Measurements from ENCODE around the gene DGLUCY. TPM values are rescaled to one million over a fixed set of nuclear protein-coding genes. Genes with fewer than 3 reads are reported as not detected.

DGLUCY gene
- polyA plus RNA-seq, 3 donors = 54.9 to 88.4 (median 66.0) TPM

GRCh38 chr14:91235841-91236240 lies 122.0 kb downstream of the DGLUCY start:
- peaks cover 8 to 12% (median 9%) of the 10 kb centered on the region in 3 donors for H3K27me3 Mint-ChIP-seq (ENCODE audit: low read depth in 3 of 3)
- Histone ChIP-seq H3K9ac (ENCODE audit: insufficient read depth, low read length, poor library complexity, severe bottlenecking) (no peak overlapping the region), H3K36me3 (replicated peaks in 1 of 2; ENCODE audit: control insufficient read depth in 1 of 2, insufficient read depth in 2 of 2, low read length in 2 of 2) (no peaks in the 10 kb centered on the region), H3K27ac (ENCODE audit: low read depth in 1 of 2, low read length in 2 of 2) (no peak overlapping the region), H3K9me3 (replicated peaks in 1 of 2; ENCODE audit: control insufficient read depth in 1 of 2, insufficient read depth in 1 of 2, low read length in 2 of 2) (peaks cover 0 to 9% of the 10 kb centered on the region in 2 donors), H4K20me1 (ENCODE audit: insufficient read depth, low read length) (no peaks in the 10 kb centered on the region), H3K4me2 (replicated peaks; ENCODE audit: extremely low read depth, low read length, poor library complexity, severe bottlenecking) (no peak overlapping the region), H2AFZ (ENCODE audit: insufficient read depth, low read depth, low read length, poor library complexity, severe bottlenecking) (no peak overlapping the region), H3K4me3 (replicated peaks in 1 of 3; ENCODE audit: low read depth in 2 of 3, low read length in 3 of 3) (no peak overlapping the region), H3K27me3 (ENCODE audit: control insufficient read depth in 2 of 2, insufficient read depth in 2 of 2, low read length in 2 of 2) (no peaks in the 10 kb centered on the region), H3K79me2 (ENCODE audit: insufficient read depth, low read length) (no peaks in the 10 kb centered on the region), H3K4me1 (ENCODE audit: control insufficient read depth in 1 of 2, insufficient read depth in 2 of 2, low read length in 2 of 2) (peaks cover 36 to 39% of the 10 kb centered on the region in 2 donors)
- intact Hi-C loops (cut with micrococcal nuclease) = loop anchor here in 1 of 2 donors (10.0 kb wide), 1 partner anchor 49 kb away; no protein-coding TSS in a partner anchor
- WGBS (ENCODE audit: insufficient coverage) = 97% methylated on average over 6 of the region's 7 CpGs
- H3K27ac Mint-ChIP-seq = no peak overlapping the region
- peaks cover 6 to 8% of the 10 kb centered on the region in 2 donors for H3K36me3 Mint-ChIP-seq
- no peak overlapping the region for H3K4me3 Mint-ChIP-seq
- peaks cover 45% of the 10 kb centered on the region for H3K4me1 Mint-ChIP-seq
- DNase-seq = no peak
- no peak for TF ChIP-seq CTCF (IDR thresholded peaks at IDR 0.05)
- H3K9me3 Mint-ChIP-seq = peaks cover 9 to 16% (median 12%) of the 10 kb centered on the region in 7 donors

GRCh38 chr14:91237219-91237618 lies 123.3 kb downstream of the DGLUCY start:
- H3K27ac Mint-ChIP-seq = no peak overlapping the region
- Histone ChIP-seq H4K20me1 (ENCODE audit: insufficient read depth, low read length) (no peaks in the 10 kb centered on the region), H3K4me2 (replicated peaks; ENCODE audit: extremely low read depth, low read length, poor library complexity, severe bottlenecking) (no peak overlapping the region), H3K4me1 (ENCODE audit: control insufficient read depth in 1 of 2, insufficient read depth in 2 of 2, low read length in 2 of 2) (peaks cover 38 to 41% of the 10 kb centered on the region in 2 donors), H2AFZ (ENCODE audit: insufficient read depth, low read depth, low read length, poor library complexity, severe bottlenecking) (no peak overlapping the region), H3K4me3 (replicated peaks in 1 of 3; ENCODE audit: low read depth in 2 of 3, low read length in 3 of 3) (no peak overlapping the region), H3K9me3 (replicated peaks in 1 of 2; ENCODE audit: control insufficient read depth in 1 of 2, insufficient read depth in 1 of 2, low read length in 2 of 2) (peaks cover 0 to 3% of the 10 kb centered on the region in 2 donors), H3K36me3 (replicated peaks in 1 of 2; ENCODE audit: control insufficient read depth in 1 of 2, insufficient read depth in 2 of 2, low read length in 2 of 2) (no peaks in the 10 kb centered on the region), H3K27me3 (ENCODE audit: control insufficient read depth in 2 of 2, insufficient read depth in 2 of 2, low read length in 2 of 2) (no peaks in the 10 kb centered on the region), H3K9ac (ENCODE audit: insufficient read depth, low read length, poor library complexity, severe bottlenecking) (no peak overlapping the region), H3K79me2 (ENCODE audit: insufficient read depth, low read length) (no peaks in the 10 kb centered on the region), H3K27ac (ENCODE audit: low read depth in 1 of 2, low read length in 2 of 2) (no peak overlapping the region)
- 95% methylated on average over 4 of the region's 7 CpGs for WGBS (ENCODE audit: insufficient coverage)
- no peak for DNase-seq
- H3K4me1 Mint-ChIP-seq = peaks cover 46% of the 10 kb centered on the region
- peaks cover 11 to 16% (median 12%) of the 10 kb centered on the region in 3 donors for H3K27me3 Mint-ChIP-seq (ENCODE audit: low read depth in 3 of 3)
- no peak overlapping the region for H3K4me3 Mint-ChIP-seq
- no peak for TF ChIP-seq CTCF (IDR thresholded peaks at IDR 0.05)
- peaks cover 7 to 14% (median 9%) of the 10 kb centered on the region in 7 donors for H3K9me3 Mint-ChIP-seq
- no peaks in the 10 kb centered on the region for H3K36me3 Mint-ChIP-seq
- intact Hi-C loops (cut with micrococcal nuclease) = loop anchor here in 1 of 2 donors (10.0 kb wide), 1 partner anchor 48 kb away; no protein-coding TSS in a partner anchor
